Thoracic aorta (tissue), 2 donors: ENCODE results near the gene PFDN1. TPM values are rescaled to one million over a fixed set of nuclear protein-coding genes. Genes with fewer than 3 reads are reported as not detected.
A peak's percentile ranks its signal among the peaks of the same experiment; 100 is the strongest.

Source experiments
- ATAC-seq: fragments of 150-250 bp; one replicate; pipeline ENCODE4 v1.8.0; 2017; ENCODE audit warnings: low read depth; ENCODE audit not compliant: insufficient number of reproducible peaks, low FRiP score
- DNase-seq: peaks from one replicate; pipeline ENCODE4 v3.0.0-alpha.2; 2020; ENCODE audit warnings: low spot score
- H3K27ac ChIP-seq, 2 donors: fragments of 200-600 bp; sonication (generic); 1 replicate in 1 of 2; 2 replicates in 1 of 2; pipeline ENCODE4 v1.5.1; 2016; ENCODE audit warnings: mild to moderate bottlenecking in 2 of 2, moderate library complexity in 2 of 2
- H3K27me3 ChIP-seq: fragments of 200-600 bp; sonication (generic); replicated peaks from 2 replicates; pipeline ENCODE4 v1.6.0; 2016; ENCODE audit warnings: mild to moderate bottlenecking; ENCODE audit not compliant: insufficient read depth
- H3K36me3 ChIP-seq: fragments of 200-600 bp; sonication (generic); one replicate; pipeline ENCODE4 v1.5.1; 2016
- H3K4me1 ChIP-seq, 2 donors: fragments of 200-600 bp; sonication (generic); 1 replicate in 1 of 2; 2 replicates in 1 of 2; pipeline versions ENCODE4 v1.5.1 to v1.6.0; 2016; ENCODE audit warnings: low read depth in 2 of 2, mild to moderate bottlenecking in 1 of 2; ENCODE audit not compliant: control insufficient read depth in 1 of 2
- H3K4me3 ChIP-seq: fragments of 200-600 bp; sonication (generic); 2 replicates; pipeline ENCODE4 v1.5.1; 2016; ENCODE audit warnings: mild to moderate bottlenecking
- H3K9me3 ChIP-seq: fragments of 200-600 bp; sonication (generic); 2 replicates; pipeline ENCODE4 v1.5.1; 2016
- CTCF ChIP-seq: fragments of 200-600 bp; sonication (generic); IDR thresholded peaks from one replicate; pipeline ENCODE4 v1.5.1; 2019; ENCODE audit warnings: antibody characterized with exemption
- total RNA-seq, 2 donors: library from RNA; depleted of rRNA; stranded (reverse); fragments of >200 nt; gene quantifications; one replicate each; pipeline versions ENCODE4 v1.1.0 to v1.2.3, GENCODE V29; 2016

The PFDN1 gene
- total RNA-seq, 2 donors from 2014 or later: 62.5 to 72.2 TPM

- DNase-seq: peak; percentile 73
- no peak for ATAC-seq
- TF ChIP-seq CTCF: no peak
- H3K4me1 ChIP-seq: peaks cover 12 to 30% of the 10 kb centered on the region in 2 donors
- H3K9me3 ChIP-seq: no peaks in the 10 kb centered on the region
- H3K36me3 ChIP-seq: peaks cover 3% of the 10 kb centered on the region
- H3K27me3 ChIP-seq: no peaks in the 10 kb centered on the region
- peak overlapping the region in 1 of 2 donors; percentile 33 for H3K27ac ChIP-seq
- H3K4me3 ChIP-seq: no peak overlapping the region
These were observed 61.8 kb downstream of the PFDN1 start for GRCh38 chr5:140240987-140241706.

GRCh38 chr5:140239939-140240700 lies 62.8 kb downstream of the PFDN1 start:
- DNase-seq (no peak), ATAC-seq (no peak)
- no peak overlapping the region for H3K4me3 ChIP-seq
- H3K27me3 ChIP-seq: no peaks in the 10 kb centered on the region
- H3K36me3 ChIP-seq: peaks cover 3% of the 10 kb centered on the region
- TF ChIP-seq CTCF: peak; percentile 68
- H3K27ac ChIP-seq: no peak overlapping the region
- H3K4me1 ChIP-seq: peaks cover 12 to 29% of the 10 kb centered on the region in 2 donors
- H3K9me3 ChIP-seq: no peaks in the 10 kb centered on the region

- Histone ChIP-seq H3K36me3 (peaks cover 3% of the 10 kb centered on the region), H3K9me3 (no peaks in the 10 kb centered on the region), H3K27me3 (no peaks in the 10 kb centered on the region), H3K4me3 (no peak overlapping the region), H3K27ac (no peak overlapping the region), H3K4me1 (peaks cover 9 to 23% of the 10 kb centered on the region in 2 donors)
- ATAC-seq: no peak
- no peak for TF ChIP-seq CTCF
- no peak for DNase-seq
These were observed 63.4 kb downstream of the PFDN1 start for GRCh38 chr5:140239461-140239860.

- DNase-seq (no peak), ATAC-seq (no peak)
- TF ChIP-seq CTCF: no peak
- Histone ChIP-seq H3K4me1 (peaks cover 9 to 21% of the 10 kb centered on the region in 2 donors), H3K27me3 (no peaks in the 10 kb centered on the region), H3K27ac (no peak overlapping the region), H3K9me3 (no peaks in the 10 kb centered on the region), H3K4me3 (no peak overlapping the region), H3K36me3 (peaks cover 2% of the 10 kb centered on the region)
These were observed 64.1 kb downstream of the PFDN1 start for GRCh38 chr5:140238756-140239155.

GRCh38 chr5:140236891-140237598 lies 65.9 kb downstream of the PFDN1 start:
- no peak for ATAC-seq
- Histone ChIP-seq H3K4me1 (peaks cover 9 to 15% of the 10 kb centered on the region in 2 donors), H3K27ac (no peak overlapping the region)

More at GRCh38 chr5:140236891-140237598, 65.9 kb downstream of the PFDN1 start:
- Histone ChIP-seq H3K4me3 (no peak overlapping the region), H3K27me3 (no peaks in the 10 kb centered on the region), H3K36me3 (no peaks in the 10 kb centered on the region), H3K9me3 (no peaks in the 10 kb centered on the region)
- DNase-seq: no peak
- no peak for TF ChIP-seq CTCF
